Smooth muscle cell (in vitro differentiated cells): ENCODE results near the gene NCOA3. TPM values are rescaled to one million over a fixed set of nuclear protein-coding genes. Genes with fewer than 3 reads are reported as not detected.

Source experiments
- DNase-seq: peaks from one replicate; lab custom pipeline; 2025; ENCODE audit not compliant: unreplicated experiment; lab: John Stamatoyannopoulos, UW
- H2AFZ ChIP-seq: fragments of 200-600 bp; sonication (generic); 2 replicates; pipeline ENCODE4 v1.6.0; 2016; ENCODE audit warnings: antibody characterized with exemption, low read depth, mild to moderate bottlenecking
- H3F3A ChIP-seq: fragments of 200-600 bp; sonication (generic); 2 replicates; pipeline ENCODE4 v1.6.0; 2017; ENCODE audit warnings: antibody characterized with exemption, low read depth
- H3K27ac ChIP-seq: fragments of 200-600 bp; sonication (generic); 2 replicates; pipeline ENCODE4 v1.5.1; 2016; ENCODE audit warnings: low read depth, mild to moderate bottlenecking
- H3K27me3 ChIP-seq: fragments of 200-600 bp; sonication (generic); 2 replicates; pipeline ENCODE4 v1.6.1; 2016; ENCODE audit warnings: low read depth, mild to moderate bottlenecking
- H3K36me3 ChIP-seq: fragments of 200-600 bp; sonication (generic); 2 replicates; pipeline ENCODE4 v1.5.1; 2016; ENCODE audit warnings: low read depth
- H3K4me1 ChIP-seq: fragments of 200-600 bp; sonication (generic); 2 replicates; pipeline ENCODE4 v1.5.1; 2016; ENCODE audit warnings: low read depth
- H3K4me2 ChIP-seq: fragments of 200-600 bp; sonication (generic); 2 replicates; pipeline ENCODE4 v1.6.0; 2016; ENCODE audit warnings: mild to moderate bottlenecking
- H3K4me3 ChIP-seq: fragments of 200-600 bp; sonication (generic); 2 replicates; pipeline ENCODE4 v1.5.1; 2016; ENCODE audit warnings: mild to moderate bottlenecking
- H3K79me2 ChIP-seq: fragments of 200-600 bp; sonication (generic); 2 replicates; pipeline ENCODE4 v1.6.0; 2016; ENCODE audit warnings: low read depth, mild to moderate bottlenecking
- H3K9ac ChIP-seq: fragments of 200-600 bp; sonication (generic); 2 replicates; pipeline ENCODE4 v1.6.0; 2016; ENCODE audit warnings: low read depth
- H3K9me3 ChIP-seq: fragments of 200-600 bp; sonication (generic); replicated peaks from 2 replicates; pipeline ENCODE4 v1.5.1; 2016; ENCODE audit warnings: low read depth
- H4K20me1 ChIP-seq: fragments of 200-600 bp; sonication (generic); 2 replicates; pipeline ENCODE4 v1.6.0; 2016; ENCODE audit warnings: low read depth
- WGBS: methylation state at CpG from one replicate; pipeline ENCODE4 v1.1.7; 2016; ENCODE audit warnings: low lambda C conversion rate; 5-methylcytosine and 5-hydroxymethylcytosine counted together
- polyA plus RNA-seq: library from polyadenylated mRNA; unstranded; fragments of >200 nt; fragmentation: Nextera tagmentation; extraction: Ambion mirVana; gene quantifications from 2 replicates; pipeline ENCODE4 v1.2.1, GENCODE V29; 2016
- total RNA-seq: library from RNA; depleted of rRNA; stranded (reverse); fragments of >200 nt; gene quantifications from 2 replicates; pipeline ENCODE4 v1.2.3, GENCODE V29; 2014
- TF ChIP-seq, protein P1 (sequence below): fragments of 200-600 bp; sonication (generic); IDR thresholded peaks from 2 replicates; pipeline ENCODE4 v1.5.1; 2017; ENCODE audit warnings: borderline replicate concordance, mild to moderate bottlenecking, antibody characterized with exemption; ENCODE audit not compliant: insufficient read depth, poor library complexity, severe bottlenecking

NCOA3 gene
- total and polyA plus RNA-seq, 2 experiments from 2014 or later = 6.0 to 28.4 TPM

GRCh38 chr20:47557791-47558190 is 56.1 kb downstream of the NCOA3 start:
- TF ChIP-seq, protein P1, sequence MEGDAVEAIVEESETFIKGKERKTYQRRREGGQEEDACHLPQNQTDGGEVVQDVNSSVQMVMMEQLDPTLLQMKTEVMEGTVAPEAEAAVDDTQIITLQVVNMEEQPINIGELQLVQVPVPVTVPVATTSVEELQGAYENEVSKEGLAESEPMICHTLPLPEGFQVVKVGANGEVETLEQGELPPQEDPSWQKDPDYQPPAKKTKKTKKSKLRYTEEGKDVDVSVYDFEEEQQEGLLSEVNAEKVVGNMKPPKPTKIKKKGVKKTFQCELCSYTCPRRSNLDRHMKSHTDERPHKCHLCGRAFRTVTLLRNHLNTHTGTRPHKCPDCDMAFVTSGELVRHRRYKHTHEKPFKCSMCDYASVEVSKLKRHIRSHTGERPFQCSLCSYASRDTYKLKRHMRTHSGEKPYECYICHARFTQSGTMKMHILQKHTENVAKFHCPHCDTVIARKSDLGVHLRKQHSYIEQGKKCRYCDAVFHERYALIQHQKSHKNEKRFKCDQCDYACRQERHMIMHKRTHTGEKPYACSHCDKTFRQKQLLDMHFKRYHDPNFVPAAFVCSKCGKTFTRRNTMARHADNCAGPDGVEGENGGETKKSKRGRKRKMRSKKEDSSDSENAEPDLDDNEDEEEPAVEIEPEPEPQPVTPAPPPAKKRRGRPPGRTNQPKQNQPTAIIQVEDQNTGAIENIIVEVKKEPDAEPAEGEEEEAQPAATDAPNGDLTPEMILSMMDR = no peak
- WGBS = 78% methylated on average over 7 of the region's 7 CpGs
- no peaks in the 10 kb centered on the region for H3K27me3 ChIP-seq
- no peaks in the 10 kb centered on the region for H3K9me3 ChIP-seq
- H3K9ac ChIP-seq = no peak overlapping the region
- no peak overlapping the region for H3K27ac ChIP-seq
- no peaks in the 10 kb centered on the region for H3K36me3 ChIP-seq
- no peak overlapping the region for H2AFZ ChIP-seq
- H3K4me2 ChIP-seq = no peak overlapping the region
- H4K20me1 ChIP-seq = peaks cover 78% of the 10 kb centered on the region
- no peak overlapping the region for H3K4me3 ChIP-seq
- H3F3A ChIP-seq = no peaks in the 10 kb centered on the region
- no peak for DNase-seq
- H3K79me2 ChIP-seq = peaks cover 73% of the 10 kb centered on the region
- peaks cover 15% of the 10 kb centered on the region for H3K4me1 ChIP-seq

DNA sequence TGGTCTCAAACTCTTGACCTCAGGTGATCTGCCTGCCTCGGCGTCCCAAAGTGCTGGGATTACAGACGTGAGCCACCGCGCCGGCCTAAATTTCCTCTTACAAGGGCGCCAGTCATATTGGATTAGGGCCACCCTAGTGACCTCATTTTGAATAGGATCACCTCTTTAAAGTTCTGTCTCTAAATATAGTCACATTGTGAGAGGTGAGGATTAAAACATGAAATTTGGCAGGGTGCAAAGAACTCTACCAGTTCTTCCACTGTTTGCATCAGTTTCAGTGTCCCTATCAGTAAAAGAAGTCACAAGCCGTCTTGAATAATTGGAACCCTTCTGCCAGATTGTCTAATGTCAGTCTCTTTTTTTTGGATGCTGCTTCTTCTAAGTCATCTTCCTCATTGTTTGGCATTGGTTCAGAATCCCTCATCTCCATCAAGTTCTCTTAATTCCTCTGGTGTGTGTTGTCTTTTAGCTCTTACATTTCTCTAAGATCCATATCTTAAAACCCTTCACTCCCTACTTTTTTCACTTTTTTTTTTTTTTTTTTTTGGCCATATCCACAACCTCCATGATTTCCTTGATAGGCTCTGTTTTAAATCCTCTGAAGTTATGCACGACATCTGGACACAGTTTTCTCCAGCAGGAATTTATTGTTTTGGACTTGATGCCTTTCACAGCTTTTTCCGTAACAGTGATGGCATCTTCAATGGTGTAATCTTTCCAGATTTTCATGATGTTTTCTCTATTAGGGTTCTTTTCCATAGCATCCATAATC is 56.8 kb downstream of the NCOA3 start:
- H3K27me3 ChIP-seq = no peaks in the 10 kb centered on the region
- no peaks in the 10 kb centered on the region for H3F3A ChIP-seq
- H3K4me2 ChIP-seq = no peak overlapping the region
- no peak overlapping the region for H2AFZ ChIP-seq
- WGBS = 80% methylated on average over 10 of the region's 10 CpGs
- no peaks in the 10 kb centered on the region for H3K9me3 ChIP-seq
- H3K27ac ChIP-seq = no peak overlapping the region
- TF ChIP-seq, protein P1 = no peak
- H4K20me1 ChIP-seq = peaks cover 82% of the 10 kb centered on the region
- no peak overlapping the region for H3K9ac ChIP-seq
- DNase-seq = no peak
- H3K4me1 ChIP-seq = peaks cover 15% of the 10 kb centered on the region
- H3K4me3 ChIP-seq = no peak overlapping the region
- H3K79me2 ChIP-seq = peaks cover 76% of the 10 kb centered on the region
- H3K36me3 ChIP-seq = no peaks in the 10 kb centered on the region

DNA sequence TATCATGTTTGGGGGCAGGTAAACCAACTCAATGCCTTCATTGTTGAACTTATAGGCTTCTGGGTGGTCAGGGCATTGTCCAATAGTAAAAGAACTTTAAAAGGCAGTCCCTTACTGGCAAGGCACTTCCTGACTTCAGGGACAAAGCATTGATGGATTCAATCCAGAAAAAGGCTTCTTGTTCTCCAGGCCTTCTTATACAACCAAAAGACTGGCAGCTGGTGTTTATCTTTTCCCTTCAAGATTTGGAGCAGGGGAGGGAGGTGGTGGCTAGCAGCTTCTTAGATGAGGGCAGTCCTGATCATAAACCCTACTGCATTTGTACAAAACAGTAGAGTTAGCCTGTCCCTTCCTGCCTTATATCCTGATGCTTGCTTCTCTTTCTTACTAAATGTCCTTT is 57.5 kb downstream of the NCOA3 start:
- H3K27ac ChIP-seq = no peak overlapping the region
- TF ChIP-seq, protein P1 = no peak

GRCh38 chr20:47561180-47561579 is 59.5 kb downstream of the NCOA3 start:
- peaks cover 98% of the 10 kb centered on the region for H4K20me1 ChIP-seq
- H3K36me3 ChIP-seq = no peaks in the 10 kb centered on the region
- H3K27ac ChIP-seq = no peak overlapping the region
- no peaks in the 10 kb centered on the region for H3F3A ChIP-seq
- DNase-seq = no peak
- no peak overlapping the region for H3K9ac ChIP-seq
- H3K4me1 ChIP-seq = peaks cover 15% of the 10 kb centered on the region
- H2AFZ ChIP-seq = no peak overlapping the region
- no peak overlapping the region for H3K4me2 ChIP-seq
- H3K79me2 ChIP-seq = peaks cover 89% of the 10 kb centered on the region
- WGBS = 52% methylated on average over 3 of the region's 3 CpGs
- TF ChIP-seq, protein P1 = no peak
- H3K9me3 ChIP-seq = no peaks in the 10 kb centered on the region
- no peak overlapping the region for H3K4me3 ChIP-seq
- H3K27me3 ChIP-seq = no peaks in the 10 kb centered on the region

More for the DNA sequence above, 57.5 kb downstream of the NCOA3 start:
- no peak for DNase-seq
- Histone ChIP-seq H3K27me3 (no peaks in the 10 kb centered on the region), H4K20me1 (peaks cover 89% of the 10 kb centered on the region), H2AFZ (no peak overlapping the region), H3K9ac (no peak overlapping the region), H3K79me2 (peaks cover 82% of the 10 kb centered on the region), H3K4me3 (no peak overlapping the region), H3K4me1 (peaks cover 15% of the 10 kb centered on the region), H3K4me2 (no peak overlapping the region), H3K9me3 (no peaks in the 10 kb centered on the region), H3F3A (no peaks in the 10 kb centered on the region), H3K36me3 (no peaks in the 10 kb centered on the region)
